Small intestine (tissue), 7 donors: Measurements from ENCODE around the gene EAPP. TPM values are rescaled to one million over a fixed set of nuclear protein-coding genes. Genes with fewer than 3 reads are reported as not detected.
"Not testable (repeated sequence)": the region's sequence is repeated elsewhere in the genome, so short reads cannot be mapped to it uniquely, and the experiment has no call there.

Experiments used
- DNase-seq, 2 donors: peaks; one replicate each; pipeline versions ENCODE4 v3.0.0 to v3.0.0-alpha.2; 2013
- FAIRE-seq: peaks from 2 replicates; lab custom pipeline; 2012; peaks lifted over from hg19 to GRCh38; lab: Jason Lieb, UNC
- H3K27ac ChIP-seq, 3 donors: one replicate each; pipeline ENCODE4 v1.5.1; 2013; ENCODE audit warnings: low read length in 2 of 3, mild to moderate bottlenecking in 2 of 3, control low read depth in 1 of 3, inconsistent platforms in 1 of 3, low read depth in 1 of 3, moderate library complexity in 1 of 3
- H3K27me3 ChIP-seq, 3 donors: one replicate each; pipeline ENCODE4 v1.6.1; 2013; ENCODE audit warnings: low read length in 3 of 3, inconsistent platforms in 1 of 3; ENCODE audit not compliant: control insufficient read depth in 3 of 3, insufficient read depth in 3 of 3
- H3K36me3 ChIP-seq, 3 donors: one replicate each; pipeline ENCODE4 v1.6.1; 2013; ENCODE audit warnings: low read length in 3 of 3, inconsistent platforms in 1 of 3, low read depth in 1 of 3, mild to moderate bottlenecking in 1 of 3, moderate library complexity in 1 of 3; ENCODE audit not compliant: control insufficient read depth in 3 of 3, insufficient read depth in 2 of 3
- H3K4me1 ChIP-seq, 3 donors: one replicate each; pipeline ENCODE4 v1.6.1; 2013; ENCODE audit warnings: low read length in 2 of 3, inconsistent platforms in 1 of 3, low read depth in 1 of 3, mild to moderate bottlenecking in 1 of 3, moderate library complexity in 1 of 3; ENCODE audit not compliant: control insufficient read depth in 3 of 3, insufficient read depth in 2 of 3
- H3K4me3 ChIP-seq, 3 donors: one replicate each; pipeline ENCODE4 v1.5.1; 2013; ENCODE audit warnings: low read length in 3 of 3, control low read depth in 1 of 3, inconsistent platforms in 1 of 3, low read depth in 1 of 3, mild to moderate bottlenecking in 1 of 3, moderate library complexity in 1 of 3
- H3K9me3 ChIP-seq, 2 donors: one replicate each; pipeline ENCODE4 v1.6.1; 2013; ENCODE audit warnings: low read depth in 1 of 2, low read length in 1 of 2; ENCODE audit not compliant: control insufficient read depth in 2 of 2, insufficient read depth in 1 of 2
- WGBS, 3 donors: extraction: QIAGEN DNeasy Blood & Tissue Kit; methylation state at CpG; one replicate each; pipeline ENCODE4 v1.1.7; 2013; 5-methylcytosine and 5-hydroxymethylcytosine counted together
- polyA plus RNA-seq, 4 donors: library from polyadenylated mRNA; stranded (reverse) in 3 of 4; unstranded in 1 of 4; fragments of 200-250 nt in 3 of 4; fragments of 120-200 nt in 1 of 4; gene quantifications; one replicate each; pipeline versions ENCODE4 v1.2.1 to v1.2.3, GENCODE V29; 2013
- donor health status: healthy with polysubstance abuse.
- donor health status: control.
- donor health status: control.
- donor health status: Bipolar disorder and iron deficiency.
- donor health status: healthy.

The EAPP gene
- polyA plus RNA-seq, 4 donors: 48.0 to 74.0 (median 61.2) TPM

DNA sequence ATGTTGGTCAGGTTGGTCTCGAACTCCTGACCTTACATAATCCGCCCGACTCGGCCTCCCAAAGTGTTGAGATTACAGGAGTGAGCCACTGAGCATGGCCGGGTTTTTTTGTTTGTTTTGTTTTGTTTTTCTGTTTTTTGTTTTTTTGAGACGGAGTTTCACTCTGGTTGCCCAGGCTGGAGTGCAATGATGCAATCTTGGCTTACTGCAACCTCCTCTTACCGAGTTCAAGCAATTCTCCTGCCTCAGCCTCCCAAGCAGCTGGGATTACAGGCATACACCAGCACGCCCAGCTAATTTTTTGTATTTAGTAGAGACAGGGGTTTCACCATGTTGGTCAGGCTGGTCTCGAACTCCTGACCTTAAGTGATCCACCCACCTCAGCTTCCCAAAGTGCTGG is 35.5 kb downstream of the EAPP start:
- 69 to 91% (median 80%) methylated on average over 9 of the region's 9 CpGs for WGBS, 3 donors
- not testable (repeated sequence) for FAIRE-seq, H3K36me3 ChIP-seq, H3K27me3 ChIP-seq, H3K4me3 ChIP-seq, H3K27ac ChIP-seq, DNase-seq, H3K9me3 ChIP-seq
- peaks cover 0 to 16% (median 0%) of the 10 kb centered on the region in 3 donors for H3K4me1 ChIP-seq

DNA sequence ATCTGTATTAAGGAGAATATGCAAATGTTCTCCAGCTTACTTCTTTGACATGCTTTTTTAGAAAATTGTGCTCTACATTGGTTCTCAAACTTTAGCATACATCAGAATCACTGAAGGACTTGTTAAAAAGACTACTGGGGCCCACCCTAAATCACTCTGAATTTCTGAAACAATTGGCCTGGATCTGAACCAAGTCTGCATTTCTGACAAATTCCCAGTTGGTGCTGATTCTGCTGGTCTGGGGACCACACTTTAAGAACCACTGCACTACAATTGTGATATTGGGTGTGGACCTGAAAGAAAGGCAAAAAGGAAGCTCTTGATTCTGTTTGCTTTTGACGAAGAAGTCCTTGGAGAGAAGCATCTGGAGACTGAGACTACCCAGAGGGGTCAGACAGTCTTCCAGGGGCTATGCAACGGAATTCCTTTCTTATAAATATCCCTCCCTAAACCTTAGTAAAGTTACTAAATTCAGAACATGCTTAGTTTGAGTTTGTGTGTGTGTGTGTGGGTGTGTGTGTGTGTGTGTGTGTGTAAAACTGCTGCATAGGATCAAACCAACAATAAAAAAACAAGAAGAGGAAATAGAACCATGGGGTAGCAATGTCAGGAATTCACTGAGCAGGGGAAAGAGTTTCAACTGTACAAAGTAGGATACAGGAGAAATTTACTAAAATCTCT is 36.8 kb downstream of the EAPP start:
- peaks cover 0 to 17% (median 3%) of the 10 kb centered on the region in 3 donors for H3K4me1 ChIP-seq
- no peak overlapping the region for H3K4me3 ChIP-seq
- FAIRE-seq: no peak
- peak overlapping the region in 1 of 3 donors; percentile 22 for H3K27ac ChIP-seq
- no peaks in the 10 kb centered on the region for H3K27me3 ChIP-seq
- no peak for DNase-seq
- H3K9me3 ChIP-seq: no peaks in the 10 kb centered on the region
- no peaks in the 10 kb centered on the region for H3K36me3 ChIP-seq
- WGBS, 3 donors: 51 to 70% (median 56%) methylated on average over 2 of the region's 2 CpGs

- Histone ChIP-seq H3K4me3 (no peak overlapping the region), H3K27me3 (no peaks in the 10 kb centered on the region), H3K9me3 (no peaks in the 10 kb centered on the region), H3K36me3 (no peaks in the 10 kb centered on the region), H3K27ac (peak overlapping the region in 1 of 3 donors; percentile 22), H3K4me1 (peaks cover 2 to 24% (median 3%) of the 10 kb centered on the region in 3 donors)
- no peak for FAIRE-seq
- 22 to 62% (median 39%) methylated on average over 2 of the region's 2 CpGs for WGBS, 3 donors
- no peak for DNase-seq
These were observed 37.5 kb downstream of the EAPP start for GRCh38 chr14:34502001-34502400.

DNA sequence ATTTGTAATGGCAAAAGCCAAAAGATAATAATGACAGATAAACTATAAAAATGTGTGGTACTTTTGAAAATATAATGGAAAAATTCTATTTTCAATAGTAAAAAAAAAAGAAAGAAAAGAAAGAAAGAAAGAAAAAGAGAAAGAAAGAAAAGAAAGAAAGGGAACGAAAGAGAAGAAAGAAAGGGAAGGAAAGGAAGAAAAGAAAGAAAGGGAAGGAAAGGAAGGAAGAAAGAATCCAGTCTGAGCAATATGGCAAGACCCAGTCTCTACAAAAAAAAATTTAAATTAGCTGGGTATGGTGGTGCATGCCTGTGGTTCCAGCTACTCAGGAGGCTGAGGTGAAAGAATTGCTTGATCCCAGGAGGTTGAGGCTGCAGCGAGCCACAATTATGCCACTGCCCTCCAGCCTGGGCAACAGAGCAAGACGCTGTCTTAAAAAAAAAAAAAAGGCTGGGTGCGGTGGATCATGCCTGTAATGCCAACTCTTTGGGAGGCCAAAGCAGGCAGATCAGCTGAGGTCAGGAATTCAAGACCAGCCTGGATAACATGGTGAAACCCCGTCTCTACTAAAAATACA is 38.4 kb downstream of the EAPP start:
- DNase-seq: no peak
- no peaks in the 10 kb centered on the region for H3K27me3 ChIP-seq
- no peak for FAIRE-seq
- no peaks in the 10 kb centered on the region for H3K36me3 ChIP-seq
- no peak overlapping the region for H3K27ac ChIP-seq
- H3K4me3 ChIP-seq: no peak overlapping the region
- peaks cover 2 to 18% (median 4%) of the 10 kb centered on the region in 3 donors for H3K4me1 ChIP-seq
- WGBS, 3 donors: 93 to 96% (median 93%) methylated on average over 4 to 5 of the region's 5 CpGs
- H3K9me3 ChIP-seq: no peaks in the 10 kb centered on the region

DNA sequence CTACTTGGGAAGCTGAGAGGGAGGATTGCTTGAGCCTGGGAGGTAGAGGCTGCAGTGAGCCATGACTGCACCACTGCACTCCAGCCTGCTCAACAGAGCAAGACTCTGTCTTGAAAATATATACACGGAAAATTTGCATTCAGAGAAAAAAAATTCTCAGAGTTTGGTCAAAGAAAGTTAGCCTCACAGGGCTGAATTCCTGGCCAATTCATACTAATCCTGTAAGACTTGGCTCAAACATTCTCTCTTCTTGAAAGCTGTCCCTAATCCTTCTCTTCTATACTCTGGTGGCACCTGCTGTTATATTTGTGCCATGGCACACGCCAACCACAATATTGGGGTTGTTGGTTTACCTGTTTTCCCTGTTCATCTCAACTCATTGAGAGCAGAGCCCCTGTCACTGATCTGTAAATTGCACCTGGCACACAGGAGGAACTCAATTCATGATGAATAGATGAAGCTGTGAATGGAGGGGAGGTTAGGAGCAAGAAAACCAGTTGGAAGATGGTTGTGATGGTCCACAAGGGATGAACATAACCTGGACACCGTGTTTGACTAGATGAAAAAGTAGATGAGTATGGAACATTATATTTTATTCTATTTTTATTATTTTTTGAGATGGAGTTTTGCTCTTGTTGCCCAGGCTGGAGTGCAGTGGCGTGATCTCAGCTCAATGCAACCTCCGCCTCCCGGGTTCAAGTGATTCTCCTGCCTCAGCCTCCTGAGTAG is 40.7 kb downstream of the EAPP start:
- Histone ChIP-seq H3K36me3 (no peaks in the 10 kb centered on the region), H3K27ac (peak overlapping the region in 1 of 3 donors; percentile 32), H3K27me3 (no peaks in the 10 kb centered on the region), H3K4me3 (no peak overlapping the region), H3K4me1 (peaks cover 2 to 8% (median 6%) of the 10 kb centered on the region in 3 donors), H3K9me3 (no peaks in the 10 kb centered on the region)
- no peak for FAIRE-seq
- DNase-seq: peak; percentile 39 to 75
- WGBS, 3 donors: 71 to 86% (median 77%) methylated on average over 6 of the region's 6 CpGs

- H3K4me3 ChIP-seq: no peak overlapping the region
- WGBS, 3 donors: 25 to 36% (median 34%) methylated on average over 14 of the region's 14 CpGs
- peak overlapping the region; percentile 25 to 92 (median 67) for H3K27ac ChIP-seq
- peak; percentile 84 to 89 for DNase-seq
- no peak for FAIRE-seq
- no peaks in the 10 kb centered on the region for H3K9me3 ChIP-seq
- H3K36me3 ChIP-seq: no peaks in the 10 kb centered on the region
- peaks cover 2 to 8% (median 6%) of the 10 kb centered on the region in 3 donors for H3K4me1 ChIP-seq
- H3K27me3 ChIP-seq: no peaks in the 10 kb centered on the region
These were observed 42.6 kb downstream of the EAPP start for GRCh38 chr14:34496679-34497513.

DNA sequence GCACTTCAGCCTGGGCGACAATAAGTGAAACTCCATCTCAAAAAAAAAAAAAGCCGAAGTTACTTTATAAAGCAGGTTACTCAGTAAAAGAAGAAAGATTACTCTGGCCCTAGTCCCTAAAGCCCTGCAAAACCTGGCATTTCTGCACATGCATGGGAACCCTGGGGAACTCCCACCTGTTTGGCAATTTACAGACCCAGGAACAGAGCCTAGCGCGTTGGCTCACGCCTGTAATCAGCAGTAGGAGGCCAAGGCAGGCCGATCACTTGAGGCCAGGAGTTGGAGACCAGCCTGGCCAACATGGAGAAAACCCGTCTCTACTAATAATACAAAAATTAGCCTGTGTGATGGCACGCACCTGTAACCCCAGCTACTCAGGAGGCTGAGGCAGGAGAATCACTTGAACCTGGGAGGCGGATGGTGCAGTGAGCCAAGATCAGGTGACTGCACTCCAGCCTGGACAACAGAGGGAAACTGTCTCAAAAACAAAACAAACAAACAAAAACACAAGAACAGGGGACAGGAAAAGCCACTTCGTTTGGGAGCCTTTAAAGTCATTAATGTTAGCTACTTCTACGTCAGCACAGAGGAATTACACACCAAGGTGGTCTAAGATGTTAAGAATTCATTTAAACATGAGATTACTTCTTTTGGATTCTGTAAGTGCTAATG is 43.4 kb downstream of the EAPP start:
- FAIRE-seq: no peak
- Histone ChIP-seq H3K36me3 (no peaks in the 10 kb centered on the region), H3K4me3 (no peak overlapping the region), H3K9me3 (no peaks in the 10 kb centered on the region), H3K27me3 (no peaks in the 10 kb centered on the region), H3K27ac (peak overlapping the region in 2 of 3 donors; percentile 67), H3K4me1 (peaks cover 2 to 8% (median 6%) of the 10 kb centered on the region in 3 donors)
- no peak for DNase-seq
- WGBS, 3 donors: 80 to 89% (median 88%) methylated on average over 11 of the region's 11 CpGs
